Neural cell (in vitro differentiated cells): ENCODE measurements around the gene FHIT.
A peak's percentile ranks its signal among the peaks of the same experiment; 100 is the strongest.

Source experiments
- EZH2 ChIP-seq: fragments of 200-600, 300-800 bp; shearing (Covaris generic), sonication (generic); IDR thresholded peaks from 2 replicates; pipeline ENCODE4 v1.6.1; 2014; ENCODE audit warnings: antibody characterized with exemption, low read length, borderline replicate concordance, mild to moderate bottlenecking; ENCODE audit not compliant: insufficient read depth, poor library complexity, severe bottlenecking
- MXI1 ChIP-seq: fragments of 450-650 bp; conservative IDR thresholded peaks from 2 replicates; pipeline ENCODE4 v1.6.1; 2014; ENCODE audit warnings: antibody characterized with exemption, mild to moderate bottlenecking; ENCODE audit not compliant: poor library complexity, severe bottlenecking
- POLR2AphosphoS5 ChIP-seq: IDR thresholded peaks from 2 replicates; pipeline ENCODE4 v1.6.1; 2012
- TF ChIP-seq, protein P1 (sequence below): fragments of 450-650 bp; IDR thresholded peaks from 2 replicates; pipeline ENCODE4 v1.5.1; 2014; ENCODE audit warnings: antibody characterized with exemption, mild to moderate bottlenecking, moderate library complexity; ENCODE audit not compliant: poor library complexity, severe bottlenecking

DNA sequence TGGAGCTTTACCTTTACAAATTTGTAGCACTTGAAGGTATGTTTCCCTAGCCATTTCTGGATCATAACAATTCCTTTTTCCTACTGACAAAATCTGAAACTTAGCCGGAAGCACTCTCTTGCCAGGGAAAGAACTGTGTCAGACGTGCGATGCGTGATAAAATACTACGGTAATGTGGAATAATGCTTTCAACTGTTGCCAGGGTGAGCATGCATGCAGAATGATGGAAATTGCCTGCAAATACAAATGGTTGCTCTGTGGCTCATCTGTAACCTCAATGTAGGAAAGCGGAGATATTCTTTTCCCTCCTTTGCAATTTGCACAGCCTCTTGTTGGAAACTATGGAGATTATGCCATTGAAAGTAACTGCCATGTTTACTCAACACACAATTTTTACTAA is 1464.9 kb downstream of the FHIT start:
- TF ChIP-seq POLR2AphosphoS5 (peak; percentile 22), EZH2 (no peak), MXI1 (no peak)
- TF ChIP-seq, protein P1, sequence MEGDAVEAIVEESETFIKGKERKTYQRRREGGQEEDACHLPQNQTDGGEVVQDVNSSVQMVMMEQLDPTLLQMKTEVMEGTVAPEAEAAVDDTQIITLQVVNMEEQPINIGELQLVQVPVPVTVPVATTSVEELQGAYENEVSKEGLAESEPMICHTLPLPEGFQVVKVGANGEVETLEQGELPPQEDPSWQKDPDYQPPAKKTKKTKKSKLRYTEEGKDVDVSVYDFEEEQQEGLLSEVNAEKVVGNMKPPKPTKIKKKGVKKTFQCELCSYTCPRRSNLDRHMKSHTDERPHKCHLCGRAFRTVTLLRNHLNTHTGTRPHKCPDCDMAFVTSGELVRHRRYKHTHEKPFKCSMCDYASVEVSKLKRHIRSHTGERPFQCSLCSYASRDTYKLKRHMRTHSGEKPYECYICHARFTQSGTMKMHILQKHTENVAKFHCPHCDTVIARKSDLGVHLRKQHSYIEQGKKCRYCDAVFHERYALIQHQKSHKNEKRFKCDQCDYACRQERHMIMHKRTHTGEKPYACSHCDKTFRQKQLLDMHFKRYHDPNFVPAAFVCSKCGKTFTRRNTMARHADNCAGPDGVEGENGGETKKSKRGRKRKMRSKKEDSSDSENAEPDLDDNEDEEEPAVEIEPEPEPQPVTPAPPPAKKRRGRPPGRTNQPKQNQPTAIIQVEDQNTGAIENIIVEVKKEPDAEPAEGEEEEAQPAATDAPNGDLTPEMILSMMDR: no peak
